HG03039 (cell line): ENCODE results near the gene RTL5.

Experiments used
- ATAC-seq: cut with Tn5 transposase; IDR thresholded peaks from one replicate; pipeline ENCODE4 v1.9.1; 2021; ENCODE audit warnings: mild to moderate bottlenecking, moderate library complexity; ENCODE audit not compliant: unreplicated experiment

RTL5 gene

GRCh38 chrX:72079607-72080006, 52.1 kb downstream of the RTL5 start:
- no peak for ATAC-seq

DNA sequence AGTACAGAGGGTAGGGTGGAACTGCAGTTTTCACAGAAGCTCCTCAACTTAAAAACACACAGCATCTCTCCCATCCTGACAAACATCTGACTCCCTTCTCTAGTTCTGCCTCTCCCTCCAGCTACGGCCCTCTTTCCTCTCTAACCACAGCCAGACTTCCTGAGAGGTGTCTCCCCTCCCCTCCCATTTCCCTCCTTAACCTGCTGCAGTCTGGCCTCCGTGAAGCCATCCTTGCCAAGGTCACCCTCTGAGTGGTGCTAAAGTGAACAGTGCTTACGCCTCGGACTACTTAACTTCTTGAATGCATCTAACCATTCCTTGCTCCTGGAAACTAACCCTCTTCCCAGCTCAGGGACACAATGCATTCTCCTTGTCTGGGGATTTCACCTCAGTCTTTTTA, 53.3 kb downstream of the RTL5 start:
- ATAC-seq: no peak
